SKM-1 (cell line): ENCODE measurements around the gene FBXO45.
"Not testable (repeated sequence)": the region's sequence is repeated elsewhere in the genome, so short reads cannot be mapped to it uniquely, and the experiment has no call there.

Experiments
- DNase-seq: peaks from one replicate; lab custom pipeline; 2025; ENCODE audit not compliant: unreplicated experiment; lab: John Stamatoyannopoulos, UW

FBXO45 gene

GRCh38 chr3:196555295-196555694 is 13.2 kb upstream of the FBXO45 start:
- DNase-seq: no peak

GRCh38 chr3:196557236-196557635 is 11.2 kb upstream of the FBXO45 start:
- no peak for DNase-seq

- no peak for DNase-seq
Measured at GRCh38 chr3:196558476-196558875, 10.0 kb upstream of the FBXO45 start.

- no peak for DNase-seq
Measured at GRCh38 chr3:196559826-196560225, 8.6 kb upstream of the FBXO45 start.

- no peak for DNase-seq
Measured at GRCh38 chr3:196563721-196564225, 4.7 kb upstream of the FBXO45 start.

- DNase-seq: no peak
Measured at GRCh38 chr3:196569003-196569516, 600 bp downstream of the FBXO45 start.

GRCh38 chr3:196570332-196570731 is 1.9 kb downstream of the FBXO45 start:
- DNase-seq: not testable (repeated sequence)

- no peak for DNase-seq
Measured at GRCh38 chr3:196572389-196572788, 3.9 kb downstream of the FBXO45 start.

GRCh38 chr3:196585044-196585757 is 16.7 kb downstream of the FBXO45 start:
- no peak for DNase-seq

- DNase-seq: no peak
Measured at GRCh38 chr3:196590279-196590678, 21.8 kb downstream of the FBXO45 start.

- DNase-seq: no peak
Measured at GRCh38 chr3:196596355-196596754, 27.9 kb downstream of the FBXO45 start.

GRCh38 chr3:196597971-196598733 is 29.7 kb downstream of the FBXO45 start:
- not testable (repeated sequence) for DNase-seq

GRCh38 chr3:196599734-196600128 is 31.3 kb downstream of the FBXO45 start:
- DNase-seq: no peak

GRCh38 chr3:196600359-196600758 is 31.9 kb downstream of the FBXO45 start:
- DNase-seq: no peak

GRCh38 chr3:196602673-196603072 is 34.2 kb downstream of the FBXO45 start:
- no peak for DNase-seq

- DNase-seq: no peak
Measured at GRCh38 chr3:196603683-196604082, 35.2 kb downstream of the FBXO45 start.

GRCh38 chr3:196604548-196604947 is 36.1 kb downstream of the FBXO45 start:
- DNase-seq: no peak

- no peak for DNase-seq
Measured at GRCh38 chr3:196608693-196609092, 40.2 kb downstream of the FBXO45 start.

- DNase-seq: peak; percentile 91
Measured at GRCh38 chr3:196609343-196609775, 40.9 kb downstream of the FBXO45 start.

- DNase-seq: no peak
Measured at GRCh38 chr3:196609805-196610515, 41.5 kb downstream of the FBXO45 start.

- DNase-seq: no peak
Measured at GRCh38 chr3:196611761-196612483, 43.5 kb downstream of the FBXO45 start.
